SK-N-SH (cell line): ENCODE results near the gene MEGF10.

Source experiments
- CTCF ChIP-seq: fragments of 200-600 bp; sonication (generic); IDR thresholded peaks from 2 replicates; pipeline ENCODE4 v1.6.1; 2017; ENCODE audit warnings: antibody characterized with exemption, mild to moderate bottlenecking, moderate library complexity
- MEF2A ChIP-seq: IDR thresholded peaks from 2 replicates; pipeline ENCODE4 v1.4.0; 2012; ENCODE audit warnings: low read depth, borderline replicate concordance

DNA sequence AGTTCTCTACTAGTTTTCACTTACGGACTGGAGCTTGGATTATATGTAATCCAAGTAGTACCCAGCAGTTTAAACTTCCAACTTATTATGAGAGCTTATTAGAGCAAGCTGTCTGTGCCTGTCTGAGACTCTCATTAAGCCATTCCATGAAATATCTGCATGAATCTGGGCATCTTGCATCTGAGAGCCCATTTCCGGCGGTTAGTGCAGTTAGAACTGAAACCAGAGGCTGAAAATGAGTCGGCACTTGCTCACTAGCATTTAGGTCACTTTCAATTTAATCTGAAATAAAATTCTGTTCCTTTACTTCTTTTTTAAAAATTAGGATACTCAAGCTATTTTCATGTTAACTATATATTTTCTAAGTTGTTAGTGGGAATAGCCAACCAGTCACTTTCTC lies 102.2 kb downstream of the MEGF10 start:
- TF ChIP-seq MEF2A (no peak), CTCF (no peak)
